Mesothelial cell of epicardium (in vitro differentiated cells): ENCODE measurements around the gene FBXL4. TPM values are rescaled to one million over a fixed set of nuclear protein-coding genes. Genes with fewer than 3 reads are reported as not detected.

Experiments
- DNase-seq, 2 experiments: peaks; one replicate each; pipeline ENCODE4 v3.0.0; 2021; ENCODE audit warnings: low spot score in 2 of 2; ENCODE audit not compliant: unreplicated experiment in 2 of 2
- H3K27ac Mint-ChIP-seq: 2 replicates; pipeline ENCODE4 v1.8.0; 2021; ENCODE audit warnings: mixed read lengths
- H3K27me3 Mint-ChIP-seq: 2 replicates; pipeline ENCODE4 v1.8.0; 2021; ENCODE audit warnings: low read depth, mixed read lengths
- H3K36me3 Mint-ChIP-seq: 2 replicates; pipeline ENCODE4 v1.8.0; 2021; ENCODE audit warnings: mixed read lengths
- H3K4me1 Mint-ChIP-seq: 2 replicates; pipeline ENCODE4 v1.8.0; 2021; ENCODE audit warnings: mixed read lengths
- H3K4me3 Mint-ChIP-seq: 2 replicates; pipeline ENCODE4 v1.8.0; 2021; ENCODE audit warnings: mild to moderate bottlenecking, moderate library complexity, mixed read lengths
- H3K9me3 Mint-ChIP-seq: 2 replicates; pipeline ENCODE4 v1.8.0; 2021; ENCODE audit warnings: mixed read lengths
- CTCF ChIP-seq: fragments of 200-600 bp; sonication (generic); IDR thresholded peaks from one replicate; pipeline ENCODE4 v1.5.0; 2021; ENCODE audit warnings: antibody characterized with exemption; ENCODE audit not compliant: unreplicated experiment
- total RNA-seq: library from RNA; stranded (reverse); gene quantifications from 3 replicates; pipeline ENCODE4 v1.2.1, GENCODE V29; 2021

The FBXL4 gene
- total RNA-seq, 1 donor from 2014 or later, result 21.2 TPM

- Mint-ChIP-seq H3K27ac (no peak overlapping the region), H3K4me3 (no peak overlapping the region), H3K9me3 (peaks cover 55% of the 10 kb centered on the region), H3K4me1 (peaks cover 11% of the 10 kb centered on the region), H3K27me3 (no peaks in the 10 kb centered on the region), H3K36me3 (peaks cover 51% of the 10 kb centered on the region)
- DNase-seq, result no peak
- TF ChIP-seq CTCF, result no peak
These were observed 6.4 kb downstream of the FBXL4 start for GRCh38 chr6:98941319-98941718.

DNA sequence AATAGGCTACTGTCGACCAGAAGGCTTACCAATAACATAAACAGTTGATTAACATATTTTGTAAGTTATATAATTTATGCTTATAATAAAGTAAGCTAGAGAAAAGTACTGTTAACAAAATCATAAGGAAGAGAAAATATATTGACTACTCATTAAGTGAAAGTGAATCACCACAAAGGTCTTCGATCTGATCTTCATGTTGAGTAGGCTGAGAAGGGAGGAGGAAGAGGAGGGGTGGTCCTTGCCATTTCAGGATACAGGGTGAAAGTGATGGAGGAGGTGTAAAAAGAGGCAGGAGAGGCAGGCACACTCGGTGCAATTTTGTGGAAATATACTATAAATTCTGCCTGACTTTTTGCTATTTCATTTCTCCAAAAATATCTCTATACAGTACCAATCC, 10.4 kb downstream of the FBXL4 start:
- Mint-ChIP-seq H3K4me1 (no peaks in the 10 kb centered on the region), H3K4me3 (no peak overlapping the region), H3K27me3 (no peaks in the 10 kb centered on the region), H3K9me3 (peaks cover 43% of the 10 kb centered on the region), H3K36me3 (peaks cover 42% of the 10 kb centered on the region), H3K27ac (no peak overlapping the region)
- DNase-seq, result no peak
- no peak for TF ChIP-seq CTCF

- DNase-seq, result no peak
- Mint-ChIP-seq H3K4me3 (no peak overlapping the region), H3K27me3 (no peaks in the 10 kb centered on the region), H3K9me3 (peaks cover 10% of the 10 kb centered on the region), H3K27ac (no peak overlapping the region), H3K4me1 (peaks cover 2% of the 10 kb centered on the region), H3K36me3 (peaks cover 17% of the 10 kb centered on the region)
- TF ChIP-seq CTCF, result no peak
These were observed 15.4 kb downstream of the FBXL4 start for GRCh38 chr6:98932381-98932780.

GRCh38 chr6:98931696-98932095, 16.1 kb downstream of the FBXL4 start:
- H3K27me3 Mint-ChIP-seq, result no peaks in the 10 kb centered on the region
- no peak overlapping the region for H3K27ac Mint-ChIP-seq
- H3K4me3 Mint-ChIP-seq, result no peak overlapping the region
- no peak for DNase-seq
- peaks cover 2% of the 10 kb centered on the region for H3K4me1 Mint-ChIP-seq
- peaks cover 16% of the 10 kb centered on the region for H3K36me3 Mint-ChIP-seq
- H3K9me3 Mint-ChIP-seq, result peaks cover 9% of the 10 kb centered on the region
- TF ChIP-seq CTCF, result no peak

GRCh38 chr6:98929498-98930060, 18.2 kb downstream of the FBXL4 start:
- Mint-ChIP-seq H3K27me3 (no peaks in the 10 kb centered on the region), H3K27ac (no peak overlapping the region), H3K9me3 (peaks cover 4% of the 10 kb centered on the region), H3K4me3 (no peak overlapping the region), H3K4me1 (peaks cover 2% of the 10 kb centered on the region), H3K36me3 (peaks cover 19% of the 10 kb centered on the region)
- TF ChIP-seq CTCF, result no peak
- no peak for DNase-seq

- Mint-ChIP-seq H3K9me3 (peaks cover 4% of the 10 kb centered on the region), H3K4me1 (peaks cover 2% of the 10 kb centered on the region), H3K4me3 (no peak overlapping the region), H3K27ac (no peak overlapping the region), H3K36me3 (peaks cover 15% of the 10 kb centered on the region), H3K27me3 (no peaks in the 10 kb centered on the region)
- TF ChIP-seq CTCF, result no peak
- no peak for DNase-seq
These were observed 19.1 kb downstream of the FBXL4 start for GRCh38 chr6:98928688-98929087.
